ENCODE measurements around the gene TNFAIP3.

The TNFAIP3 gene

GRCh38 chr6:137871831-137872454, 4.9 kb downstream of the TNFAIP3 start:
- Histone ChIP-seq H3K4me2 (ENCODE audit: low read length) (peak overlapping the region; percentile 86), H3K4me3 (ENCODE audit: low read length) (peak overlapping the region; percentile 87), H3K27ac (ENCODE audit: low read length) (peak overlapping the region; percentile 99)

GRCh38 chr6:137872581-137873115, 5.6 kb downstream of the TNFAIP3 start:
- peaks cover 93% of the 10 kb centered on the region for H3K36me3 ChIP-seq (replicated peaks; ENCODE audit: low read depth, low read length)
- TF ChIP-seq EZH2phosphoT487 (IDR thresholded peaks at IDR 0.05; ENCODE audit: low read depth) (no peak), CTCF (IDR thresholded peaks at IDR 0.05; ENCODE audit: low read depth, low read length) (no peak)
- H3K4me2 ChIP-seq (ENCODE audit: low read length): peak overlapping the region; percentile 86
- H3K9me3 ChIP-seq (ENCODE audit: insufficient read depth, low read length): no peaks in the 10 kb centered on the region
- peaks cover 54% of the 10 kb centered on the region for H4K20me1 ChIP-seq (ENCODE audit: insufficient read depth, low read length)
- no peaks in the 10 kb centered on the region for H3K27me3 ChIP-seq (ENCODE audit: low read depth, low read length)
- H3K9ac ChIP-seq (ENCODE audit: low read length): peak overlapping the region; percentile 98
- H3K4me1 ChIP-seq (ENCODE audit: low read length): peaks cover 37% of the 10 kb centered on the region
- H2AFZ ChIP-seq (ENCODE audit: low read depth, low read length): no peak overlapping the region
- peaks cover 100% of the 10 kb centered on the region for H3K79me2 ChIP-seq (ENCODE audit: low read length)
- peak overlapping the region; percentile 99 for H3K27ac ChIP-seq (ENCODE audit: low read length)
- peak overlapping the region; percentile 87 for H3K4me3 ChIP-seq (ENCODE audit: low read length)

More at GRCh38 chr6:137871831-137872454, 4.9 kb downstream of the TNFAIP3 start:
- Histone ChIP-seq H2AFZ (ENCODE audit: low read depth, low read length) (no peak overlapping the region), H3K27me3 (ENCODE audit: low read depth, low read length) (no peaks in the 10 kb centered on the region), H3K79me2 (ENCODE audit: low read length) (peaks cover 99% of the 10 kb centered on the region), H3K9ac (ENCODE audit: low read length) (peak overlapping the region; percentile 98), H3K9me3 (ENCODE audit: insufficient read depth, low read length) (no peaks in the 10 kb centered on the region), H3K4me1 (ENCODE audit: low read length) (peaks cover 30% of the 10 kb centered on the region), H3K36me3 (replicated peaks; ENCODE audit: low read depth, low read length) (peaks cover 90% of the 10 kb centered on the region), H4K20me1 (ENCODE audit: insufficient read depth, low read length) (peaks cover 47% of the 10 kb centered on the region)
- TF ChIP-seq EZH2phosphoT487 (IDR thresholded peaks at IDR 0.05; ENCODE audit: low read depth): no peak
- no peak for TF ChIP-seq CTCF (IDR thresholded peaks at IDR 0.05; ENCODE audit: low read depth, low read length)

- Histone ChIP-seq H3K27me3 (ENCODE audit: low read depth, low read length) (no peaks in the 10 kb centered on the region), H3K9me3 (ENCODE audit: insufficient read depth, low read length) (no peaks in the 10 kb centered on the region), H3K36me3 (replicated peaks; ENCODE audit: low read depth, low read length) (peaks cover 93% of the 10 kb centered on the region), H3K4me1 (ENCODE audit: low read length) (peaks cover 43% of the 10 kb centered on the region), H3K9ac (ENCODE audit: low read length) (peak overlapping the region; percentile 98), H3K4me2 (ENCODE audit: low read length) (peak overlapping the region; percentile 86), H3K4me3 (ENCODE audit: low read length) (peak overlapping the region; percentile 87), H3K27ac (ENCODE audit: low read length) (peak overlapping the region; percentile 99), H4K20me1 (ENCODE audit: insufficient read depth, low read length) (peaks cover 61% of the 10 kb centered on the region), H3K79me2 (ENCODE audit: low read length) (peaks cover 100% of the 10 kb centered on the region), H2AFZ (ENCODE audit: low read depth, low read length) (no peak overlapping the region)
- no peak for TF ChIP-seq CTCF (IDR thresholded peaks at IDR 0.05; ENCODE audit: low read depth, low read length)
- no peak for TF ChIP-seq EZH2phosphoT487 (IDR thresholded peaks at IDR 0.05; ENCODE audit: low read depth)
These were observed 6.3 kb downstream of the TNFAIP3 start for GRCh38 chr6:137873273-137873762.

GRCh38 chr6:137874204-137875057, 7.4 kb downstream of the TNFAIP3 start:
- Histone ChIP-seq H4K20me1 (ENCODE audit: insufficient read depth, low read length) (peaks cover 67% of the 10 kb centered on the region), H3K27me3 (ENCODE audit: low read depth, low read length) (no peaks in the 10 kb centered on the region), H3K27ac (ENCODE audit: low read length) (peak overlapping the region; percentile 99), H3K9me3 (ENCODE audit: insufficient read depth, low read length) (no peaks in the 10 kb centered on the region), H2AFZ (ENCODE audit: low read depth, low read length) (no peak overlapping the region), H3K4me2 (ENCODE audit: low read length) (peak overlapping the region; percentile 86), H3K4me3 (ENCODE audit: low read length) (peak overlapping the region; percentile 87), H3K4me1 (ENCODE audit: low read length) (peaks cover 44% of the 10 kb centered on the region), H3K9ac (ENCODE audit: low read length) (peak overlapping the region; percentile 72), H3K36me3 (replicated peaks; ENCODE audit: low read depth, low read length) (peaks cover 93% of the 10 kb centered on the region), H3K79me2 (ENCODE audit: low read length) (peaks cover 100% of the 10 kb centered on the region)
- no peak for TF ChIP-seq CTCF (IDR thresholded peaks at IDR 0.05; ENCODE audit: low read depth, low read length)
- no peak for TF ChIP-seq EZH2phosphoT487 (IDR thresholded peaks at IDR 0.05; ENCODE audit: low read depth)
